Measurements from ENCODE around the gene FOXF1.

FOXF1 gene

DNA sequence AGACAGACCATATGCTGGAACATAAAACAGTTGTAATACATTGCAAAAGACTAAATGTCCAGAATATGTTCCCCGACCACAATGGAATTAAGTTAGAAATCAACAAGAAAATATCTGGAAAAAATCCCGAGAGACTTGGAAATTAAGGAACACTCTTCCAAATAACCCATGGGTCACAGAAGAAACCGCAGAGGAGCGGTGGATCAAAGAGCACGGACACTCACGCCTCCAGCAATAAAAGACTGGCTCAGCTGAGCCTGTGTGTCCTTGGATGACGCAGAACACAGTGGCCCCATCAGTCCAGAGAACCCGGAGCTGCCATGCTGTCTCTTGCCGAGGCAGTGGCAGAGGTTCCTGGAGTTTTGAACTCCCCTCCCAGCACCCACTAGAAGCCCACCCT is 30.9 kb upstream of the FOXF1 start:
- DNase-seq (ENCODE audit: low read depth), result no peak
- TF ChIP-seq, protein P1, sequence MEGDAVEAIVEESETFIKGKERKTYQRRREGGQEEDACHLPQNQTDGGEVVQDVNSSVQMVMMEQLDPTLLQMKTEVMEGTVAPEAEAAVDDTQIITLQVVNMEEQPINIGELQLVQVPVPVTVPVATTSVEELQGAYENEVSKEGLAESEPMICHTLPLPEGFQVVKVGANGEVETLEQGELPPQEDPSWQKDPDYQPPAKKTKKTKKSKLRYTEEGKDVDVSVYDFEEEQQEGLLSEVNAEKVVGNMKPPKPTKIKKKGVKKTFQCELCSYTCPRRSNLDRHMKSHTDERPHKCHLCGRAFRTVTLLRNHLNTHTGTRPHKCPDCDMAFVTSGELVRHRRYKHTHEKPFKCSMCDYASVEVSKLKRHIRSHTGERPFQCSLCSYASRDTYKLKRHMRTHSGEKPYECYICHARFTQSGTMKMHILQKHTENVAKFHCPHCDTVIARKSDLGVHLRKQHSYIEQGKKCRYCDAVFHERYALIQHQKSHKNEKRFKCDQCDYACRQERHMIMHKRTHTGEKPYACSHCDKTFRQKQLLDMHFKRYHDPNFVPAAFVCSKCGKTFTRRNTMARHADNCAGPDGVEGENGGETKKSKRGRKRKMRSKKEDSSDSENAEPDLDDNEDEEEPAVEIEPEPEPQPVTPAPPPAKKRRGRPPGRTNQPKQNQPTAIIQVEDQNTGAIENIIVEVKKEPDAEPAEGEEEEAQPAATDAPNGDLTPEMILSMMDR (IDR thresholded peaks at IDR 0.05; ENCODE audit: insufficient read depth, low read depth, low read length, missing control alignments), result no peak
- H3K4me3 ChIP-seq (ENCODE audit: low read length), result no peak overlapping the region

DNA sequence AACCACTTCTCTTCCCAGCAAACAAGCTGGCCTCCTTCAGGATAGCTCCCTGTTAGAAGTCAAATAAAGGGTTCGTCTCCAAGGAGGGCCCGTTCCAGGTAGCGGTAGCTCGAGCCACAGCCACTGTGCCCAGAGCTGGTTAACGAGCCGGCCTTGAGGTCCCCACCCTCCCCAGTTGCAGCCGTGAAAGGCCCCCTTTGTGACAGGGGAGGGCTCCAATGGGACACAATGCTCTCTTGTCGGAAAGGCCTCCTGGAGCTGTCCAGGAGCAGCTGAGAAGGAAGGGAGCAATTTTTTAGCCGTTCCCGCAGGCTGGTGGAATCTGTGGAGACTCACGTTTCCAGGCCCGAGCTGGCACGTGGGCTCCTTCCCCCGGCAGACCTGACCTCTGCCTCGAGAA is 29.9 kb upstream of the FOXF1 start:
- H3K4me3 ChIP-seq (ENCODE audit: low read length), result no peak overlapping the region
- no peak for DNase-seq (ENCODE audit: low read depth)
- TF ChIP-seq, protein P1 (IDR thresholded peaks at IDR 0.05; ENCODE audit: insufficient read depth, low read depth, low read length, missing control alignments), result no peak

DNA sequence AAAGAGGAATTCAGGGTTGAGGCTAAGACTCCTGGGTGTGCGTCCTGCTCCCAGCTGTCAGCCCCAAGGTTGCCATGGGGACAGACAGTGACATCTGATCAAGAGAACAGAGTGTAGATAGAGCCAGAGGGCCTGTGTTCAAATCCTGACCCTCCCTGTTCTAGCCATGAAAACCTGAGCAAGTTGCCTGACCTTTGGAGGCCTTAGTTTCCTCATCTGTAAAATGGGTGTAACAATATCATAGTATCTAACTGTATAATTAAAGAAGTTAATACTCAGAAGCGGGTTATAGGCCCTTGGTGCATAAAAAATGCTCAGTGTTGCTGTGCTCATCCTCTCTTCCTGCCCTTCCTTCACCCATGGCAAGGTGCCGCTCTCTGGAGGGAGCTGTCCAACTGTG is 28.7 kb upstream of the FOXF1 start:
- no peak overlapping the region for H3K4me3 ChIP-seq (ENCODE audit: low read length)
- TF ChIP-seq, protein P1 (IDR thresholded peaks at IDR 0.05; ENCODE audit: insufficient read depth, low read depth, low read length, missing control alignments), result no peak
- DNase-seq (ENCODE audit: low read depth), result no peak

DNA sequence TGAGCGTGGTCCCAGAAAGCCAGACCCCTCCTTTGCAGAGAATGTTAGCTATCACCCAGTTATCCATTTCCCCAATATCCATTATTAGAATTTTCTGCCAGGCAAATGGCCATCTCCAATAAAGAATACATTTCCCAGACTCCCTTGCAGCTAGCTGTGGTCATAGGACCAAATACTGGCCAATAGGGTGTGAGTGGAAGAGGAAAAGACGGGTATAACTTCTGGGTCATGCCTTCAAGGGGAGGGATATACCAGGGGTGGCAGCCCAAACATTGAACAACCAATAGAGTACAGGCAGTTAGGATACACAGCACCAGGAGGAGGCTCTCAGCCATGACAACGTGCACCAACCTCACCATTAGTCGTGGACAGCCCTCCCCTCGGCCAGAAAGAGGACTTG is 26.1 kb upstream of the FOXF1 start:
- TF ChIP-seq, protein P1 (IDR thresholded peaks at IDR 0.05; ENCODE audit: insufficient read depth, low read depth, low read length, missing control alignments), result no peak
- no peak for DNase-seq (ENCODE audit: low read depth)
- no peak overlapping the region for H3K4me3 ChIP-seq (ENCODE audit: low read length)

DNA sequence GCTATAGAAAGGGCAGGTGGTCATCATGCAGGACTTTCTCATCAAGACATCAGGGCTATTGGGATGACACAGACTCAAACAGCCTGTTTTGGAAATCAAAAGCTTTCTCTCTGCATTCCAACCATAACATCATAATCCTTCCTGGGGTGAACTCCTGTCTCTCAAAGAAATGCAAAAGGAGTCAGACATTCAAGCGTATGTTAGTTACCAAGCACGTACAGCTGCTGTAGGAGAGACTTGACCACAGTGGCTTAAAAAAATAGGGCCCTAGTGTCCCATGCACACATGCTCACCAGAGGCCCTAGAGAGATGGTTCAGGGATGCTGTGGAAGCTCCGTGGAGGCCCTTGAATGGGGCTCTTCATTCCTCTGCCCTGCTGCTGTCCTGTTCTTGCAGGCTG is 24.6 kb upstream of the FOXF1 start:
- H3K4me3 ChIP-seq (ENCODE audit: low read length), result no peak overlapping the region
- DNase-seq (ENCODE audit: low read depth), result no peak
- TF ChIP-seq, protein P1 (IDR thresholded peaks at IDR 0.05; ENCODE audit: insufficient read depth, low read depth, low read length, missing control alignments), result no peak

DNA sequence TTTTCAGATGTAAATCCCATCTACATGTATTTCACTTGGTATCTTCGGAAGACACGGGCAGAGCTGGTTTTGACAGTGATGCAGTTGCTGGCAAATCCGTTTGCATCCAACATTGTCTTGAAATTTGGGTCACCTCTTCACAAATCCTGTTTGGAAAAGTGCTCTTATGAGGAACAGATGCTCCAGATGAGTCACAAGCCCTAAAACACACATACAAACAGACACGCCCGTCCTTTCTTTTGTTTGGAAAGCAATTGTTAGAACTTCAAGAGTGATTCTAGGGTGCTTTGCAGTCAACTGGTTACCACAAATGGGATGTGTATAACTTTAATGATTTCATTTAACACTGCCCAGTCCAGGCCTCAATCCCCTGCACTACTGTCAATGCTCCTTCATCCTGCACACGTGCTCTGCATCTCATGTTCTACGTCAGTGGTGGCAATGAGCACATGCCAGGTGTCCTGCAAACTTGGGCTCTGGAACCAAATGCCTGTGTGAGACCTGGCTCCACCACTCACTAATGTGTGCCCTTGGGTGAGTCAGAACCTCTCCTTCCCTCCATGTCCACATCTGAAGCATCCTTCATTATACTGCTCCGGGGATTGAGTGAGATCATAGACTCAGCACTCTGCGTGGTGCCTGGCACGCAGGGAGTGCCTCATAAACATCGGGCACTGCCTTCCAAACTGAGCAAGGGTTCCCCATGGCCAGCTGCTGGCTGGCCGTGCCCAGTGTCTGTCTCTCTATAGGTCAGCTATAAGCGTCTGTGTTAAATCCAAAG is 19.3 kb upstream of the FOXF1 start:
- TF ChIP-seq, protein P1 (IDR thresholded peaks at IDR 0.05; ENCODE audit: insufficient read depth, low read depth, low read length, missing control alignments), result no peak
- DNase-seq (ENCODE audit: low read depth), result no peak

DNA sequence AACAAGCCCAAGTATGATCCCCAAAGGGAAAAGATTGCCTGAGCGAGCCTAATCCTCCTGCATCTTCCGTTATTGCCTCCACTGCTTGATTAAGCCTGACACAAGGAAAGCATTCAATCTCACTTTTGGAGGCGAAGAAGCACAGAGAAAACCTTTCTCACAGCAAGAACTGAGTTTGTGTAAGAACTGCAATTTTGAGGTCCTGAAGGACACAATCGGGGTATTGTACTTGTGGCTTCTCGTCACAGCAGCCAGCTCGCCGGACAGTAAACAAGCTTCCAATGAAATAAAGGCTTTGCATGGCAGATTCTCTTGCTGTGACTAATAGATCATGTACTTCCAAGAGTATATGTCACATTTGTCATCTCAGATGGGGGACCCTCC is 18.7 kb upstream of the FOXF1 start:
- no peak for DNase-seq (ENCODE audit: low read depth)
- H3K4me3 ChIP-seq (ENCODE audit: low read length), result no peak overlapping the region
- TF ChIP-seq, protein P1 (IDR thresholded peaks at IDR 0.05; ENCODE audit: insufficient read depth, low read depth, low read length, missing control alignments), result no peak

More for the DNA sequence above, 19.3 kb upstream of the FOXF1 start:
- no peak overlapping the region for H3K4me3 ChIP-seq (ENCODE audit: low read length)
